K562 (cell line): Measurements from ENCODE around the gene SDK1. TPM values are rescaled to one million over a fixed set of nuclear protein-coding genes. Genes with fewer than 3 reads are reported as not detected.

Source experiments
- ATAC-seq: fragments of 200-7000 bp; cut with Tn5 transposase; 3 replicates; pipeline ENCODE4 v1.9.1; 2020; ENCODE audit warnings: moderate library complexity
- BruUV-seq: library from RNA; stranded (reverse); fragments of 400-500 nt; replicated peaks from 2 replicates; lab custom pipeline; 2021; lab: Mats Ljungman, UMichigan
- CTCF ChIA-PET: fragments of 300-600 bp; formaldehyde crosslinking; extraction: SDS; loops from one replicate; lab custom pipeline; 2021; ENCODE audit warnings: low intra/inter-chr PET ratio; lab: Yijun Ruan, JAX
- POLR2A ChIA-PET: fragments of 300-600, 350-650 bp; sonication (Branson Sonifier 250); formaldehyde crosslinking; extraction: SDS; loops from one replicate; lab custom pipeline; 2021; ENCODE audit warnings: antibody characterized with exemption, inconsistent platforms; lab: Yijun Ruan, JAX
- DNase-seq, 4 experiments: peaks; one replicate each; pipeline versions ENCODE4 v3.0.0 to v3.0.0-alpha.2; 2011 to 2018; ENCODE audit warnings: low spot score in 3 of 4, mixed read lengths in 3 of 4; ENCODE audit errors: extremely low read depth in 1 of 4
- FAIRE-seq: peaks from 2 replicates; lab custom pipeline; 2011; peaks lifted over from hg19 to GRCh38; lab: Jason Lieb, UNC
- H2AFZ ChIP-seq: 2 replicates; pipeline ENCODE4 v1.6.0; 2011; ENCODE audit warnings: low read depth, low read length, control low read depth, inconsistent platforms
- H3K27ac ChIP-seq: fragments of 200-600 bp; 3 replicates; pipeline ENCODE4 v1.8.0; 2011; ENCODE audit warnings: low read depth, mild to moderate bottlenecking, control low read depth, inconsistent platforms, low read length, moderate library complexity, mixed read lengths; ENCODE audit errors: extremely low read depth
- H3K27me3 ChIP-seq, 2 experiments: fragments of 300-600 bp in 1 of 2; 2 replicates in 1 of 2; 3 replicates in 1 of 2; pipeline versions ENCODE4 v1.6.0 to v1.8.0; 2011; ENCODE audit warnings: inconsistent platforms in 2 of 2, low read length in 2 of 2, mild to moderate bottlenecking in 1 of 2, mixed read lengths in 1 of 2, moderate library complexity in 1 of 2; ENCODE audit not compliant: control insufficient read depth in 2 of 2, insufficient read depth in 2 of 2
- H3K36me3 ChIP-seq: fragments of 300-600 bp; 3 replicates; pipeline ENCODE4 v1.8.0; 2011; ENCODE audit warnings: mild to moderate bottlenecking, low read length, inconsistent platforms; ENCODE audit not compliant: control insufficient read depth, insufficient read depth
- H3K4me1 ChIP-seq, 2 experiments: fragments of 200-600 bp in 1 of 2; replicated peaks in 1 of 2; 2 replicates in 1 of 2; 3 replicates in 1 of 2; pipeline versions ENCODE4 v1.5.1 to v1.8.0; 2011; ENCODE audit warnings: inconsistent platforms in 2 of 2, low read length in 2 of 2, mild to moderate bottlenecking in 1 of 2, mixed read lengths in 1 of 2, moderate library complexity in 1 of 2; ENCODE audit not compliant: control insufficient read depth in 2 of 2, insufficient read depth in 2 of 2
- H3K4me2 ChIP-seq: 2 replicates; pipeline ENCODE4 v1.6.1; 2011; ENCODE audit warnings: low read length, control low read depth, inconsistent platforms, mixed read lengths; ENCODE audit not compliant: insufficient read depth
- H3K4me3 ChIP-seq: fragments of 200-600 bp; sonication (generic), shearing (Covaris generic); 2 replicates; pipeline ENCODE4 v1.5.1; 2016; ENCODE audit warnings: control low read depth, inconsistent platforms
- H3K79me2 ChIP-seq: fragments of 200-600 bp; 3 replicates; pipeline ENCODE4 v1.8.0; 2011; ENCODE audit warnings: low read length, inconsistent platforms; ENCODE audit not compliant: control insufficient read depth, insufficient read depth
- H3K9ac ChIP-seq, 2 experiments: 2 replicates each; pipeline versions ENCODE4 v1.6.0 to v1.6.1; 2011; ENCODE audit warnings: low read depth in 2 of 2, low read length in 2 of 2, control low read depth in 1 of 2, inconsistent platforms in 1 of 2, mild to moderate bottlenecking in 1 of 2, mixed read lengths in 1 of 2; ENCODE audit not compliant: insufficient read depth in 1 of 2
- H3K9me1 ChIP-seq: one replicate; pipeline ENCODE4 v1.6.0; 2011; ENCODE audit warnings: inconsistent platforms, mild to moderate bottlenecking, low read length, moderate library complexity; ENCODE audit not compliant: control insufficient read depth, insufficient read depth
- H3K9me3 ChIP-seq: replicated peaks from 2 replicates; pipeline ENCODE4 v1.5.1; 2011; ENCODE audit warnings: low read depth, low read length, inconsistent platforms; ENCODE audit not compliant: control insufficient read depth, insufficient read depth
- H4K20me1 ChIP-seq: replicated peaks from 2 replicates; pipeline ENCODE4 v1.6.1; 2011; ENCODE audit warnings: low read length, inconsistent platforms, mixed read lengths; ENCODE audit not compliant: control insufficient read depth, insufficient read depth
- CBFA2T3 ChIP-seq: fragments of 450-650 bp; IDR thresholded peaks from 2 replicates; pipeline ENCODE4 v1.6.1; 2017
- CHD4 ChIP-seq: fragments of 200-600 bp; sonication (generic); IDR thresholded peaks from 3 replicates; pipeline ENCODE4 v1.6.1; 2012; ENCODE audit warnings: low read depth, mild to moderate bottlenecking, mixed read lengths, low read length, inconsistent platforms; ENCODE audit not compliant: insufficient read depth, insufficient replicate concordance, poor library complexity, severe bottlenecking
- FOXK1 ChIP-seq: sonication (generic); formaldehyde crosslinking; IDR thresholded peaks from 2 replicates; pipeline ENCODE4 v1.8.0; 2022; ENCODE audit warnings: missing genetic modification reagents, mild to moderate bottlenecking, borderline replicate concordance
- MAFF ChIP-seq: IDR thresholded peaks from 2 replicates; pipeline ENCODE4 v1.6.1; 2012; ENCODE audit warnings: low read length, improper control_type of control experiment
- MAZ ChIP-seq, 2 experiments: fragments of 450-650 bp in 1 of 2; sonication (generic) in 1 of 2; formaldehyde crosslinking; IDR thresholded peaks in 1 of 2; conservative IDR thresholded peaks in 1 of 2; 2 replicates each; pipeline versions ENCODE4 v1.4.0 to v1.5.0; 2020; ENCODE audit warnings: mild to moderate bottlenecking in 1 of 2, missing genetic modification reagents in 1 of 2
- MCM5 ChIP-seq: fragments of 450-650 bp; IDR thresholded peaks from 2 replicates; pipeline ENCODE4 v1.6.1; 2016; ENCODE audit warnings: low read depth
- NEUROD1 ChIP-seq: fragments of 150-350 bp; IDR thresholded peaks from 2 replicates; pipeline ENCODE4 v1.6.1; 2014; ENCODE audit warnings: borderline replicate concordance, low read length, low read depth; ENCODE audit not compliant: partially characterized antibody
- NFYB ChIP-seq: IDR thresholded peaks from 2 replicates; pipeline ENCODE4 v1.6.1; 2011; ENCODE audit warnings: mild to moderate bottlenecking, moderate library complexity; ENCODE audit not compliant: insufficient read length; ENCODE audit errors: extremely low read depth
- POLR2H ChIP-seq: IDR thresholded peaks from 2 replicates; pipeline ENCODE4 v1.6.1; 2016; ENCODE audit warnings: missing genetic modification characterization, low read depth, mild to moderate bottlenecking, control low read depth, missing compliant biosample characterization, moderate library complexity
- POLR3G ChIP-seq: IDR thresholded peaks from 2 replicates; pipeline ENCODE4 v1.6.1; 2011; ENCODE audit not compliant: insufficient read length, insufficient replicate concordance; ENCODE audit errors: extremely low read depth
- SMAD1 ChIP-seq: fragments of 150-350 bp; IDR thresholded peaks from 2 replicates; pipeline ENCODE4 v1.6.1; 2014; ENCODE audit warnings: low read length, low read depth; ENCODE audit not compliant: partially characterized antibody
- SMARCB1 ChIP-seq: IDR thresholded peaks from 2 replicates; pipeline ENCODE4 v1.6.1; 2011; ENCODE audit warnings: improper control_type of control experiment, low read depth; ENCODE audit not compliant: insufficient read length
- TCF3 ChIP-seq: sonication (generic); formaldehyde crosslinking; IDR thresholded peaks from 2 replicates; pipeline ENCODE4 v1.4.0; 2020; ENCODE audit warnings: mild to moderate bottlenecking, missing genetic modification reagents
- TEAD4 ChIP-seq, 2 experiments: sonication (generic) in 1 of 2; formaldehyde crosslinking in 1 of 2; IDR thresholded peaks; 2 replicates each; pipeline versions ENCODE4 v1.6.1 to v1.8.0; 2012 to 2022; ENCODE audit warnings: borderline replicate concordance in 1 of 2, inconsistent platforms in 1 of 2, low read length in 1 of 2, mild to moderate bottlenecking in 1 of 2, missing genetic modification reagents in 1 of 2
- ZFX ChIP-seq: sonication (generic); formaldehyde crosslinking; IDR thresholded peaks from 2 replicates; pipeline ENCODE4 v1.8.0; 2022; ENCODE audit warnings: mild to moderate bottlenecking, missing genetic modification reagents, moderate library complexity
- ZKSCAN3 ChIP-seq: fragments of 250-450 bp; sonication (Bioruptor Pico); IDR thresholded peaks from 2 replicates; pipeline ENCODE4 v1.4.0; 2020
- WGBS: fragments of 100-300 bp; shearing (Covaris generic); methylation state at CpG from one replicate; pipeline ENCODE4 v1.1.6; 2016; ENCODE audit warnings: low coverage, mixed read lengths; ENCODE audit not compliant: insufficient coverage; ENCODE audit errors: missing lambda C conversion rate; 5-methylcytosine and 5-hydroxymethylcytosine counted together
- in situ Hi-C: fragments of 300-500 bp; cut with MboI; formaldehyde crosslinking; loops from 4 replicates; pipeline ENCODE4 v1.15.0; 2018; ENCODE audit warnings: inconsistent platforms, mixed read lengths
- intact Hi-C: fragments of 100-400 bp; cut with micrococcal nuclease; formaldehyde crosslinking; loops from 2 replicates; pipeline ENCODE4 v1.14.2; 2022
- polyA plus RNA-seq, 8 experiments: library from polyadenylated mRNA; depleted of rRNA in 4 of 8; stranded (reverse) in 5 of 8; unstranded in 3 of 8; fragments of >200 nt; fragmentation: Nextera tagmentation in 2 of 8; fragmentation: Illumina TruSeq in 1 of 8; extraction: Ambion mirVana in 2 of 8; extraction: Trizol in 1 of 8; gene quantifications; 2 replicates each; pipeline versions ENCODE4 v1.2.1 to v1.2.3, GENCODE V29; 2011 to 2014; ENCODE audit warnings: inconsistent platforms in 1 of 8, missing spikeins in 1 of 8
- total RNA-seq, 7 experiments: library from RNA; depleted of rRNA in 6 of 7; stranded (reverse); fragments of >200 nt in 6 of 7; fragmentation: Illumina TruSeq in 2 of 7; extraction: Trizol in 2 of 7; gene quantifications; 2 replicates each; pipeline versions ENCODE4 v1.2.1 to v1.2.3, GENCODE V29; 2011 to 2021; ENCODE audit warnings: low replicate concordance in 1 of 7
- TF ChIP-seq, protein P1 (sequence below): fragments of 250-450 bp; sonication (Bioruptor Pico); IDR thresholded peaks from 2 replicates; pipeline ENCODE4 v1.8.0; 2021; ENCODE audit warnings: borderline replicate concordance, mild to moderate bottlenecking, moderate library complexity; ENCODE audit not compliant: poor library complexity, severe bottlenecking
- TF ChIP-seq, protein P2 (sequence below): sonication (generic); formaldehyde crosslinking; IDR thresholded peaks from 2 replicates; pipeline ENCODE4 v1.5.0; 2020; ENCODE audit warnings: missing genetic modification reagents
- TF ChIP-seq, protein P3 (sequence below): fragments of 450-650 bp; IDR thresholded peaks from 2 replicates; pipeline ENCODE4 v1.6.1; 2014; ENCODE audit warnings: low read depth, mild to moderate bottlenecking, moderate library complexity, borderline replicate concordance

SDK1 gene
- total and polyA plus RNA-seq, 9 of the 15 experiments (the other 6 are each of a cell fraction or from before 2014, with no cell fraction given), result 0.16 TPM; not detected in 8

DNA sequence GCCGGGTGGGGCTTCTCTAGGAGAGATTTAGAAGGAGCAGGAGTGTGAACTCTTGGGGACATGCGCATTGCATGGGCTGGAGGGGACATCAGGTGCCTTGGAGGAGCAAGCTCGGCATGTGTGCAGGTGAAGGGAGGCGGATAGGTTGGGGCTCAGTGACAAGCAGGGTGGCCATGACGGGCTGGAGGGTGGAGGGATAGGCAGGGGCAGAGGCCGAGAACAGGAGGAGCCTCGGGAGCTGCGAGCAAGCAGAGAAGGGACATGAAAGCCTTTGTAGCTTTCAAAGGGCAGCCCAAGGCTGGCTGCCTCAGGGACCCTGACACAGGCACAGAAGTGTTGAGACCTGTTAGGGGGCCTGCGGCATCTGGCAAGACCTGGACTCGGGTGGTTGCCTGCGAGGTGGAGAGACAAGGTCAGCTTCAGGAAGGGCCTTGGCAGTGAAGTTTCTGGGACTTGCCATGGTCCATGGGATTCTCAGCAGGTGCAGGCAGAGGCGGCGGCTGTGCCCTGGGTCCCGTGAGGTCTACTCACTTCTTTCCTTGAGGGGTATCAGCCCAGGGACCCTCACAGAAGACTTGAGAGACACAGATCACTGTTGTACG lies 664.8 kb downstream of the SDK1 start:
- Histone ChIP-seq H3K36me3 (no peaks in the 10 kb centered on the region), H3K4me1 (no peaks in the 10 kb centered on the region), H3K9me3 (no peaks in the 10 kb centered on the region), H2AFZ (no peak overlapping the region), H3K79me2 (no peaks in the 10 kb centered on the region), H3K4me3 (no peak overlapping the region), H3K4me2 (no peak overlapping the region), H3K9ac (no peak overlapping the region), H4K20me1 (no peaks in the 10 kb centered on the region), H3K27ac (no peak overlapping the region), H3K9me1 (no peaks in the 10 kb centered on the region), H3K27me3 (peaks cover 11 to 49% of the 10 kb centered on the region in 2 experiments; a peak in 4 of 5 replicates)
- WGBS, result under 1% methylated on average over 15 of the region's 15 CpGs
- FAIRE-seq (no peak), ATAC-seq (no peak), DNase-seq (no peak)
- in situ Hi-C loops (no loop called here), intact Hi-C loops (no loop called here)
- POLR2A ChIA-PET, result interaction anchor here (0.5 kb wide), 1 partner anchor 942 kb away, joined by 3 read pairs; no protein-coding TSS in a partner anchor
- CTCF ChIA-PET, result no interaction called here
- BruUV-seq, result no TSS peak
- TF ChIP-seq CBFA2T3 (no peak), CHD4 (no peak), POLR3G (no peak), TEAD4 (IDR thresholded peaks at IDR 0.05; ENCODE audit: low read length) (no peak), TEAD4 (CRISPR knock-in tag; IDR thresholded peaks at IDR 0.05; ENCODE audit: borderline replicate concordance) (no peak), SMAD1 (no peak), ZKSCAN3 (CRISPR knock-in tag) (no peak), NEUROD1 (no peak), NFYB (no peak), MAZ (CRISPR knock-in tag; conservative IDR thresholded peaks at IDR 0.05 in 1 of 2, IDR thresholded peaks at IDR 0.05 in 1 of 2) (no peak), FOXK1 (CRISPR knock-in tag) (no peak), MCM5 (no peak), MAFF (no peak), TCF3 (CRISPR knock-in tag) (no peak), SMARCB1 (no peak), ZFX (CRISPR knock-in tag) (no peak), POLR2H (tag) (no peak)
- TF ChIP-seq, protein P1, sequence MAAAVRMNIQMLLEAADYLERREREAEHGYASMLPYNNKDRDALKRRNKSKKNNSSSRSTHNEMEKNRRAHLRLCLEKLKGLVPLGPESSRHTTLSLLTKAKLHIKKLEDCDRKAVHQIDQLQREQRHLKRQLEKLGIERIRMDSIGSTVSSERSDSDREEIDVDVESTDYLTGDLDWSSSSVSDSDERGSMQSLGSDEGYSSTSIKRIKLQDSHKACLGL (CRISPR knock-in tag), result no peak
- TF ChIP-seq, protein P2, sequence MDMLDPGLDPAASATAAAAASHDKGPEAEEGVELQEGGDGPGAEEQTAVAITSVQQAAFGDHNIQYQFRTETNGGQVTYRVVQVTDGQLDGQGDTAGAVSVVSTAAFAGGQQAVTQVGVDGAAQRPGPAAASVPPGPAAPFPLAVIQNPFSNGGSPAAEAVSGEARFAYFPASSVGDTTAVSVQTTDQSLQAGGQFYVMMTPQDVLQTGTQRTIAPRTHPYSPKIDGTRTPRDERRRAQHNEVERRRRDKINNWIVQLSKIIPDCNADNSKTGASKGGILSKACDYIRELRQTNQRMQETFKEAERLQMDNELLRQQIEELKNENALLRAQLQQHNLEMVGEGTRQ (CRISPR knock-in tag), result no peak
- TF ChIP-seq, protein P3, sequence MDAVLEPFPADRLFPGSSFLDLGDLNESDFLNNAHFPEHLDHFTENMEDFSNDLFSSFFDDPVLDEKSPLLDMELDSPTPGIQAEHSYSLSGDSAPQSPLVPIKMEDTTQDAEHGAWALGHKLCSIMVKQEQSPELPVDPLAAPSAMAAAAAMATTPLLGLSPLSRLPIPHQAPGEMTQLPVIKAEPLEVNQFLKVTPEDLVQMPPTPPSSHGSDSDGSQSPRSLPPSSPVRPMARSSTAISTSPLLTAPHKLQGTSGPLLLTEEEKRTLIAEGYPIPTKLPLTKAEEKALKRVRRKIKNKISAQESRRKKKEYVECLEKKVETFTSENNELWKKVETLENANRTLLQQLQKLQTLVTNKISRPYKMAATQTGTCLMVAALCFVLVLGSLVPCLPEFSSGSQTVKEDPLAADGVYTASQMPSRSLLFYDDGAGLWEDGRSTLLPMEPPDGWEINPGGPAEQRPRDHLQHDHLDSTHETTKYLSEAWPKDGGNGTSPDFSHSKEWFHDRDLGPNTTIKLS, result no peak
